ENCODE measurements around the gene NEK7.

The NEK7 gene

DNA sequence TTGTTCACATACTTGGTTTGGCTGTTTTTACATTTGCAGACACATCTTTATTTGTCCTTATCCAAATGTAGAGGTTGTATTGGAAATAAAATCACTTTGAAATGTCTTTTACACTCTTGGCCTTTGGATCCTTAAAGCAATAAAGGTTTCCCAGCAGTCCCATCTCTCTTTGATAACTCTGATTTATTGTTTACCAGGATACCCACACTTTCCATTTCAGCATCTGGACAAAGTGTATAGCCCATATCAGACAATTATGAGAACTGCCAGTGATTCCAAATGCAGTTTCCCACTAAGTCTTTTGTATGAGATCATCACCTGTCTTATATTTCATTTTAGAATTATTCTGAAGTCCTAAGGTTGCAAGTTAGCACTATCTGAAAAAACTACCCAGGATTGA, 114.7 kb downstream of the NEK7 start:
- CTCF ChIA-PET, result no interaction called here
- no peak for TF ChIP-seq SUZ12 (IDR thresholded peaks at IDR 0.05)
- TF ChIP-seq ARNT (IDR thresholded peaks at IDR 0.05), result no peak
- TF ChIP-seq HDGF (IDR thresholded peaks at IDR 0.05; ENCODE audit: borderline replicate concordance), result no peak
- no peak for TF ChIP-seq CTBP1 (IDR thresholded peaks at IDR 0.05; ENCODE audit: borderline replicate concordance)
- no peak for TF ChIP-seq ELF4 (IDR thresholded peaks at IDR 0.05)
- no peak for TF ChIP-seq FOXA1 (IDR thresholded peaks at IDR 0.05)
- no peak for TF ChIP-seq TARDBP (IDR thresholded peaks at IDR 0.05)
- TF ChIP-seq, protein P1, sequence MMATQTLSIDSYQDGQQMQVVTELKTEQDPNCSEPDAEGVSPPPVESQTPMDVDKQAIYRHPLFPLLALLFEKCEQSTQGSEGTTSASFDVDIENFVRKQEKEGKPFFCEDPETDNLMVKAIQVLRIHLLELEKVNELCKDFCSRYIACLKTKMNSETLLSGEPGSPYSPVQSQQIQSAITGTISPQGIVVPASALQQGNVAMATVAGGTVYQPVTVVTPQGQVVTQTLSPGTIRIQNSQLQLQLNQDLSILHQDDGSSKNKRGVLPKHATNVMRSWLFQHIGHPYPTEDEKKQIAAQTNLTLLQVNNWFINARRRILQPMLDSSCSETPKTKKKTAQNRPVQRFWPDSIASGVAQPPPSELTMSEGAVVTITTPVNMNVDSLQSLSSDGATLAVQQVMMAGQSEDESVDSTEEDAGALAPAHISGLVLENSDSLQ (IDR thresholded peaks at IDR 0.05), result no peak
- TF ChIP-seq NFRKB (IDR thresholded peaks at IDR 0.05), result no peak
- TF ChIP-seq ZNF384 (IDR thresholded peaks at IDR 0.05), result no peak
- TF ChIP-seq FOXM1 (IDR thresholded peaks at IDR 0.05; ENCODE audit: borderline replicate concordance), result no peak
- no peak for TF ChIP-seq LEF1 (IDR thresholded peaks at IDR 0.05; ENCODE audit: borderline replicate concordance)
- TF ChIP-seq FOXK2 (IDR thresholded peaks at IDR 0.05), result no peak
- no peak for TF ChIP-seq L3MBTL2 (conservative IDR thresholded peaks at IDR 0.05)
- TF ChIP-seq BHLHE40 (IDR thresholded peaks at IDR 0.05; ENCODE audit: borderline replicate concordance), result no peak
- TF ChIP-seq SP1 (IDR thresholded peaks at IDR 0.05), result no peak
- POLR2A ChIA-PET, result no interaction called here
- DNase-seq (ENCODE audit: extremely low spot score), result no peak

DNA sequence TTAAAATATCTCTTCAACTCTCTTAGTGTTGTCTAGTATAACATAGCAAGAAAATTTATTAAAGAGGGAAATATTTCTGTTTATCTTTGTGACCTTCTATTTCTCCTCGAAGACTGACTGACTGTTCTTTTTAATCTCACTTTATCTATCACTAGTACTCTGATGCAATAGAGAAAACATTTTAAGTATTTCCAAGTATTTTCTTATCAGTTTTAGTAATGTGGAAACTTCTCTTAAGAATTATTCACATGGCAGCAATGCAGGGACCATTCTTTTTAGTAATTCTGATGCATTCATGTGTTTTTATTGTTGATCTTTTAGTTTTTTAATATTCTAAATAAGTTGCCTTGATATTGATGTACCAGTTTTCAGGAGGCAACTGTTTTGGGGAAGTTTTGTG, 115.7 kb downstream of the NEK7 start:
- ChIA-PET CTCF (no interaction called here), POLR2A (no interaction called here)
- DNase-seq (ENCODE audit: extremely low spot score), result no peak
- TF ChIP-seq NFRKB (IDR thresholded peaks at IDR 0.05) (no peak), ZNF384 (IDR thresholded peaks at IDR 0.05) (no peak), CTBP1 (IDR thresholded peaks at IDR 0.05; ENCODE audit: borderline replicate concordance) (no peak), FOXK2 (IDR thresholded peaks at IDR 0.05) (no peak), LEF1 (IDR thresholded peaks at IDR 0.05; ENCODE audit: borderline replicate concordance) (no peak), ARNT (IDR thresholded peaks at IDR 0.05) (no peak), L3MBTL2 (conservative IDR thresholded peaks at IDR 0.05) (no peak), FOXA1 (IDR thresholded peaks at IDR 0.05) (no peak), TARDBP (IDR thresholded peaks at IDR 0.05) (no peak), HDGF (IDR thresholded peaks at IDR 0.05; ENCODE audit: borderline replicate concordance) (no peak), SP1 (IDR thresholded peaks at IDR 0.05) (no peak), SUZ12 (IDR thresholded peaks at IDR 0.05) (no peak), BHLHE40 (IDR thresholded peaks at IDR 0.05; ENCODE audit: borderline replicate concordance) (no peak), ELF4 (IDR thresholded peaks at IDR 0.05) (no peak)

DNA sequence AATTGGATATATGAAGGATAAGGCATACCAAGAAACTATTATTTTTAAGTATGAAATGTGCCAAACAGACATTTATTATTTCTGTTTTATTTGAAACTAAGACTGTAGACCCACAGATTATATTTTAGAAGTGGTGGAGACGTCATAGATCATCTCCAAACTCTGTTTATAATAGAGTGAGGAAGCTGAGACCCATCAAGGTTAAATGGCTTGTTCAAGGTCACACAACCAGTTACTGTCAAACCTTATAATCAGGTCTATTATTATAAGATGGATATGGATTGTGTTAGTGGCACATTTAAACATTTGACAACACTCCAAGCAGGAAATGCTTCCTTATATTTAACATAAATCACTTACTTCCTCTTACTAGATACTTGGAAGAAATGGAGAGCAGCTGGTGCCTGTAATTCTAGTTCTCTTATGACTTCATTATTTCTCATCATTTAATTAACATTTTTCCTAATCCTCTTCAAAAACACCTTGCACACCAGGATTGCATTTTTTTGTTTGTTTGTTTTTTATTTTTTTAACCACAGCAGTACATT, 117.0 kb downstream of the NEK7 start:
- TF ChIP-seq NFRKB (IDR thresholded peaks at IDR 0.05) (no peak), FOXM1 (IDR thresholded peaks at IDR 0.05; ENCODE audit: borderline replicate concordance) (no peak), LEF1 (IDR thresholded peaks at IDR 0.05; ENCODE audit: borderline replicate concordance) (no peak), ELF4 (IDR thresholded peaks at IDR 0.05) (no peak), TARDBP (IDR thresholded peaks at IDR 0.05) (no peak), FOXA1 (IDR thresholded peaks at IDR 0.05) (no peak), SUZ12 (IDR thresholded peaks at IDR 0.05) (no peak)
- POLR2A ChIA-PET, result no interaction called here

DNA sequence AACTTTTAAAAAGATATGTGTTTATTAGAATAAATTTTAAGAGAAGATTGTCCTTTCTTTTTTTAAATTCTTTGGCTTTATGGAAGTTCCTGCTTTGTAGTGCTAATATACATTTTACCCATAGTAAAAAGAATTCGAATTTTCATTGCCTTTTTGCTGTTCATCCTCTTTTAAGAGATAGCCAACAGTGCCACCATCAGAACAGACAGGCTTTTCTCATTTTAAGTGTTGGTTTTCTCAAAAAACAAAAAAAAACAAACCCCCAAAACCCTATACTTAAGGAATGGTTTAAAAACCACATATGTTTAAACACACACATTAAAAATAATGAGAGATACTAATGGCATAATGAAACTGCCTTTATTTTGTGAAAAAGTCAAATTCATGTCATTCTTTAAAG, 118.8 kb downstream of the NEK7 start:
- no peak for TF ChIP-seq BHLHE40 (IDR thresholded peaks at IDR 0.05; ENCODE audit: borderline replicate concordance)
- TF ChIP-seq L3MBTL2 (conservative IDR thresholded peaks at IDR 0.05), result no peak
- TF ChIP-seq FOXM1 (IDR thresholded peaks at IDR 0.05; ENCODE audit: borderline replicate concordance), result no peak
- no peak for TF ChIP-seq LEF1 (IDR thresholded peaks at IDR 0.05; ENCODE audit: borderline replicate concordance)
- TF ChIP-seq CTBP1 (IDR thresholded peaks at IDR 0.05; ENCODE audit: borderline replicate concordance), result no peak
- no peak for TF ChIP-seq SP1 (IDR thresholded peaks at IDR 0.05)
- no peak for TF ChIP-seq SUZ12 (IDR thresholded peaks at IDR 0.05)
- TF ChIP-seq ELF4 (IDR thresholded peaks at IDR 0.05), result no peak
- ChIA-PET POLR2A (no interaction called here), CTCF (no interaction called here)
- no peak for DNase-seq (ENCODE audit: extremely low spot score)

More for the DNA sequence above, 117.0 kb downstream of the NEK7 start:
- CTCF ChIA-PET, result no interaction called here
- DNase-seq (ENCODE audit: extremely low spot score), result no peak

DNA sequence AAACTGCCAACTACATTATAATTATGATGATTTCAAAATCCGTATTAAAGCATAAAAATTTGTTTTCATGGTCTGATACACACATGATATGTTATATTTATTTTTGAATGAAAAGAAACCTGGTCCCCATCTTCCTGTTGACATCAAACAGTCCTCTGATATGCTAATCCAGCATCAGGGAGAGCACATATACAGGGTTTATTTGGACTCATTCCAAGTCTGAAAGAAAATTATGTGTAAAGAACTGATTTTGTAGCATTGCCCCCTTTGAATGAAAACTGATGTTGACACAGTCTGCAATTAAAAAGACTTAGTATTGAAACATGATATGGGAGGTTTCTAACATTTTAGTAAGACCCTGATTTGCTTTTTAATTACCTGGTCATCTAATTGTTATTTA, 119.4 kb downstream of the NEK7 start:
- TF ChIP-seq ZNF384 (IDR thresholded peaks at IDR 0.05) (no peak), CTBP1 (IDR thresholded peaks at IDR 0.05; ENCODE audit: borderline replicate concordance) (no peak), TARDBP (IDR thresholded peaks at IDR 0.05) (no peak), ELF4 (IDR thresholded peaks at IDR 0.05) (no peak), SUZ12 (IDR thresholded peaks at IDR 0.05) (no peak), NFRKB (IDR thresholded peaks at IDR 0.05) (no peak), ARNT (IDR thresholded peaks at IDR 0.05) (no peak), L3MBTL2 (conservative IDR thresholded peaks at IDR 0.05) (no peak), FOXM1 (IDR thresholded peaks at IDR 0.05; ENCODE audit: borderline replicate concordance) (no peak), LEF1 (IDR thresholded peaks at IDR 0.05; ENCODE audit: borderline replicate concordance) (no peak), HDGF (IDR thresholded peaks at IDR 0.05; ENCODE audit: borderline replicate concordance) (no peak), BHLHE40 (IDR thresholded peaks at IDR 0.05; ENCODE audit: borderline replicate concordance) (no peak)
- POLR2A ChIA-PET, result no interaction called here
- CTCF ChIA-PET, result no interaction called here
- DNase-seq (ENCODE audit: extremely low spot score), result no peak

DNA sequence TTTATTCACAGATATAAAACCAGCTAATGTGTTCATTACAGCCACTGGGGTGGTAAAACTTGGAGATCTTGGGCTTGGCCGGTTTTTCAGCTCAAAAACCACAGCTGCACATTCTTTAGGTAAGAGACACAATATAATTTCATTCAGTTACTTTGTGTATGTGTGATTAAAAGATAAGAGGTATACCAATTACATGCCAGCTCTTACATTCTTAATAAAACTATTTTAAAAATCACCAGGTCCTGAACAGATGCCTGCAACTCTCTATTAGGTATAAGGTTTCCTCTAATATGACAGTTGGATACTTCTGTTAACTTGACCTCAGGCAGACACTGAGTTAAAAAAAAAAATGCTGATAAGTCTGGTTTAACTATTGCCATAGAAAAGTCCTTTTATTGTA, 122.1 kb downstream of the NEK7 start:
- CTCF ChIA-PET, result no interaction called here
- no peak for DNase-seq (ENCODE audit: extremely low spot score)
- TF ChIP-seq NFRKB (IDR thresholded peaks at IDR 0.05), result no peak
- no peak for TF ChIP-seq L3MBTL2 (conservative IDR thresholded peaks at IDR 0.05)
- TF ChIP-seq CTBP1 (IDR thresholded peaks at IDR 0.05; ENCODE audit: borderline replicate concordance), result no peak
- TF ChIP-seq BHLHE40 (IDR thresholded peaks at IDR 0.05; ENCODE audit: borderline replicate concordance), result no peak
- TF ChIP-seq ELF4 (IDR thresholded peaks at IDR 0.05), result no peak
- TF ChIP-seq HDGF (IDR thresholded peaks at IDR 0.05; ENCODE audit: borderline replicate concordance), result no peak
- no peak for TF ChIP-seq FOXA1 (IDR thresholded peaks at IDR 0.05)
- no peak for TF ChIP-seq ZNF384 (IDR thresholded peaks at IDR 0.05)
- TF ChIP-seq FOXM1 (IDR thresholded peaks at IDR 0.05; ENCODE audit: borderline replicate concordance), result no peak
- no peak for TF ChIP-seq SUZ12 (IDR thresholded peaks at IDR 0.05)
- no peak for TF ChIP-seq SP1 (IDR thresholded peaks at IDR 0.05)
- TF ChIP-seq, protein P1 (IDR thresholded peaks at IDR 0.05), result no peak
- no peak for TF ChIP-seq LEF1 (IDR thresholded peaks at IDR 0.05; ENCODE audit: borderline replicate concordance)
- POLR2A ChIA-PET, result no interaction called here
